Measurements from ENCODE around the gene GRAMD2B. TPM values are rescaled to one million over a fixed set of nuclear protein-coding genes. Genes with fewer than 3 reads are reported as not detected.
A peak's percentile ranks its signal among the peaks of the same experiment; 100 is the strongest.

The GRAMD2B gene
- total RNA-seq, 2 experiments from 2014 or later, result 9.7 to 13.9 TPM

- no peak for DNase-seq
- POLR2A ChIA-PET, result no interaction called here
- no peak for ATAC-seq
- Mint-ChIP-seq H3K27ac (no peak overlapping the region), H3K9me3 (ENCODE audit: low read depth) (no peaks in the 10 kb centered on the region), H3K27me3 (no peaks in the 10 kb centered on the region), H3K36me3 (ENCODE audit: low read depth) (peaks cover 19% of the 10 kb centered on the region), H3K4me3 (no peak overlapping the region), H3K4me1 (peaks cover 3% of the 10 kb centered on the region)
- intact Hi-C loops (cut with DNase I, micrococcal nuclease), result no loop called here
- CTCF ChIA-PET, result interaction anchor here (1.3 kb wide), 1 partner anchor 141 kb away, joined by 5 read pairs; no protein-coding TSS in a partner anchor
Observed at GRCh38 chr5:126494393-126494792, 71.2 kb downstream of the GRAMD2B start.

- Mint-ChIP-seq H3K27ac (no peak overlapping the region), H3K9me3 (ENCODE audit: low read depth) (no peaks in the 10 kb centered on the region), H3K36me3 (ENCODE audit: low read depth) (peaks cover 8% of the 10 kb centered on the region), H3K4me1 (peaks cover 19% of the 10 kb centered on the region), H3K4me3 (no peak overlapping the region), H3K27me3 (no peaks in the 10 kb centered on the region)
- intact Hi-C loops (cut with DNase I, micrococcal nuclease), result no loop called here
- ATAC-seq, result no peak
- no peak for DNase-seq
- ChIA-PET CTCF (interaction anchor here (0.6 to 1.2 kb wide), 6 partner anchors 11 to 159 kb away, joined by 3 to 5 read pairs (median 4); no protein-coding TSS in a partner anchor), POLR2A (no interaction called here)
Observed at GRCh38 chr5:126497506-126497905, 74.3 kb downstream of the GRAMD2B start.

- POLR2A ChIA-PET, result no interaction called here
- intact Hi-C loops (cut with DNase I, micrococcal nuclease), result loop anchor here in 1 of 2 experiments (2.0 kb wide), 1 partner anchor 76 kb away; the partner anchor contains the start of gene GRAMD2B
- H3K4me1 Mint-ChIP-seq, result peaks cover 30% of the 10 kb centered on the region
- H3K4me3 Mint-ChIP-seq, result no peak overlapping the region
- H3K27ac Mint-ChIP-seq, result no peak overlapping the region
- ATAC-seq (no peak), DNase-seq (no peak)
- H3K9me3 Mint-ChIP-seq (ENCODE audit: low read depth), result no peaks in the 10 kb centered on the region
- peaks cover 1% of the 10 kb centered on the region for H3K36me3 Mint-ChIP-seq (ENCODE audit: low read depth)
- no peaks in the 10 kb centered on the region for H3K27me3 Mint-ChIP-seq
- CTCF ChIA-PET, result interaction anchor here (0.6 to 4.5 kb wide), 32 partner anchors 10 to 1774 kb away, joined by 3 to 46 read pairs (median 7); no protein-coding TSS in a partner anchor
Observed at GRCh38 chr5:126499278-126499677, 76.1 kb downstream of the GRAMD2B start.

- intact Hi-C loops (cut with DNase I, micrococcal nuclease), result loop anchor here (1.0 to 5.0 kb wide), 6 partner anchors 37 to 146 kb away; partner anchors contain the start of gene GRAMD2B (in 1 of the 2)
- Mint-ChIP-seq H3K27me3 (no peaks in the 10 kb centered on the region), H3K4me3 (no peak overlapping the region), H3K36me3 (ENCODE audit: low read depth) (no peaks in the 10 kb centered on the region), H3K27ac (no peak overlapping the region), H3K4me1 (peaks cover 31% of the 10 kb centered on the region), H3K9me3 (ENCODE audit: low read depth) (no peaks in the 10 kb centered on the region)
- ATAC-seq, result peak; percentile 66
- POLR2A ChIA-PET, result interaction anchor here (0.6 kb wide), 1 partner anchor 67 kb away, joined by 3 read pairs; no protein-coding TSS in a partner anchor
- DNase-seq, result peak; percentile 35
- CTCF ChIA-PET, result interaction anchor here (0.6 to 4.5 kb wide), 46 partner anchors 9 to 1774 kb away, joined by 3 to 46 read pairs (median 6); partner anchors contain the start of gene GRAMD2B
Observed at GRCh38 chr5:126499853-126500342, 76.7 kb downstream of the GRAMD2B start.

GRCh38 chr5:126501448-126501847 lies 78.2 kb downstream of the GRAMD2B start:
- CTCF ChIA-PET, result interaction anchor here (0.6 to 4.5 kb wide), 17 partner anchors 8 to 1013 kb away, joined by 3 to 46 read pairs (median 11); partner anchors contain the start of gene GRAMD2B
- POLR2A ChIA-PET, result no interaction called here

GRCh38 chr5:126503602-126504104 lies 80.4 kb downstream of the GRAMD2B start:
- ChIA-PET CTCF (interaction anchor here (0.9 to 1.6 kb wide), 4 partner anchors 32 to 161 kb away, joined by 3 read pairs; no protein-coding TSS in a partner anchor), POLR2A (interaction anchor here (0.6 kb wide), 1 partner anchor 9 kb away, joined by 7 read pairs; no protein-coding TSS in a partner anchor)
- ATAC-seq, result peak; percentile 83
- Mint-ChIP-seq H3K27me3 (no peaks in the 10 kb centered on the region), H3K4me1 (peaks cover 45% of the 10 kb centered on the region), H3K27ac (peak overlapping the region; percentile 72), H3K36me3 (ENCODE audit: low read depth) (no peaks in the 10 kb centered on the region), H3K9me3 (ENCODE audit: low read depth) (peaks cover 2% of the 10 kb centered on the region), H3K4me3 (no peak overlapping the region)
- peak; percentile 53 for DNase-seq
- intact Hi-C loops (cut with DNase I, micrococcal nuclease), result loop anchor here in 1 of 2 experiments (5.0 kb wide), 2 partner anchors 34 to 51 kb away; no protein-coding TSS in a partner anchor

More at GRCh38 chr5:126501448-126501847, 78.2 kb downstream of the GRAMD2B start:
- H3K27me3 Mint-ChIP-seq, result no peaks in the 10 kb centered on the region
- no peaks in the 10 kb centered on the region for H3K9me3 Mint-ChIP-seq (ENCODE audit: low read depth)
- H3K4me1 Mint-ChIP-seq, result peaks cover 31% of the 10 kb centered on the region
- H3K4me3 Mint-ChIP-seq, result no peak overlapping the region
- intact Hi-C loops (cut with DNase I, micrococcal nuclease), result loop anchor here (2.0 to 5.0 kb wide), 4 partner anchors 36 to 147 kb away; no protein-coding TSS in a partner anchor
- no peak for ATAC-seq
- no peaks in the 10 kb centered on the region for H3K36me3 Mint-ChIP-seq (ENCODE audit: low read depth)
- no peak overlapping the region for H3K27ac Mint-ChIP-seq
- DNase-seq, result no peak

- H3K36me3 Mint-ChIP-seq (ENCODE audit: low read depth), result no peaks in the 10 kb centered on the region
- H3K4me1 Mint-ChIP-seq, result peaks cover 43% of the 10 kb centered on the region
- DNase-seq, result no peak
- intact Hi-C loops (cut with DNase I, micrococcal nuclease), result loop anchor here in 1 of 2 experiments (5.0 kb wide), 1 partner anchor 84 kb away; the partner anchor contains the start of gene GRAMD2B
- peaks cover 2% of the 10 kb centered on the region for H3K9me3 Mint-ChIP-seq (ENCODE audit: low read depth)
- ChIA-PET CTCF (no interaction called here), POLR2A (no interaction called here)
- ATAC-seq, result no peak
- no peak overlapping the region for H3K27ac Mint-ChIP-seq
- H3K4me3 Mint-ChIP-seq, result no peak overlapping the region
- H3K27me3 Mint-ChIP-seq, result no peaks in the 10 kb centered on the region
Observed at GRCh38 chr5:126506079-126506478, 82.9 kb downstream of the GRAMD2B start.

- Mint-ChIP-seq H3K4me1 (peaks cover 40% of the 10 kb centered on the region), H3K27ac (peak overlapping the region; percentile 81), H3K36me3 (ENCODE audit: low read depth) (no peaks in the 10 kb centered on the region), H3K4me3 (peak overlapping the region; percentile 50), H3K27me3 (no peaks in the 10 kb centered on the region), H3K9me3 (ENCODE audit: low read depth) (peaks cover 2% of the 10 kb centered on the region)
- ChIA-PET CTCF (interaction anchor here (0.7 to 1.8 kb wide), 2 partner anchors 8 to 11 kb away, joined by 3 to 10 read pairs; no protein-coding TSS in a partner anchor), POLR2A (interaction anchor here (1.0 kb wide), 1 partner anchor 86 kb away, joined by 3 read pairs; no protein-coding TSS in a partner anchor)
- intact Hi-C loops (cut with DNase I, micrococcal nuclease), result loop anchor here (2.0 to 5.0 kb wide), 2 partner anchors 62 to 86 kb away; partner anchors contain the start of gene GRAMD2B (in 1 of the 2)
- DNase-seq (peak; percentile 32), ATAC-seq (peak; percentile 68)
Observed at GRCh38 chr5:126508251-126508961, 85.2 kb downstream of the GRAMD2B start.

GRCh38 chr5:126508962-126509279 lies 85.7 kb downstream of the GRAMD2B start:
- CTCF ChIA-PET, result interaction anchor here (0.7 to 1.8 kb wide), 2 partner anchors 9 to 12 kb away, joined by 3 to 10 read pairs; no protein-coding TSS in a partner anchor
- Mint-ChIP-seq H3K27ac (peak overlapping the region; percentile 81), H3K4me1 (peaks cover 37% of the 10 kb centered on the region), H3K4me3 (peak overlapping the region; percentile 50), H3K9me3 (ENCODE audit: low read depth) (peaks cover 2% of the 10 kb centered on the region), H3K27me3 (no peaks in the 10 kb centered on the region), H3K36me3 (ENCODE audit: low read depth) (no peaks in the 10 kb centered on the region)
- POLR2A ChIA-PET, result interaction anchor here (1.0 kb wide), 1 partner anchor 87 kb away, joined by 3 read pairs; no protein-coding TSS in a partner anchor
- intact Hi-C loops (cut with DNase I, micrococcal nuclease), result loop anchor here (2.0 to 5.0 kb wide), 2 partner anchors 62 to 87 kb away; partner anchors contain the start of gene GRAMD2B (in 1 of the 2)
- no peak for DNase-seq
- peak; percentile 89 for ATAC-seq

GRCh38 chr5:126509339-126509738 lies 86.1 kb downstream of the GRAMD2B start:
- no peaks in the 10 kb centered on the region for H3K36me3 Mint-ChIP-seq (ENCODE audit: low read depth)
- ChIA-PET POLR2A (interaction anchor here (1.0 kb wide), 1 partner anchor 87 kb away, joined by 3 read pairs; no protein-coding TSS in a partner anchor), CTCF (interaction anchor here (1.8 kb wide), 1 partner anchor 9 kb away, joined by 10 read pairs; no protein-coding TSS in a partner anchor)
- peaks cover 33% of the 10 kb centered on the region for H3K4me1 Mint-ChIP-seq
- H3K4me3 Mint-ChIP-seq, result no peak overlapping the region
- ATAC-seq (no peak), DNase-seq (no peak)
- peaks cover 2% of the 10 kb centered on the region for H3K9me3 Mint-ChIP-seq (ENCODE audit: low read depth)
- intact Hi-C loops (cut with DNase I, micrococcal nuclease), result loop anchor here (2.0 to 5.0 kb wide), 2 partner anchors 63 to 87 kb away; partner anchors contain the start of gene GRAMD2B (in 1 of the 2)
- peak overlapping the region; percentile 81 for H3K27ac Mint-ChIP-seq
- no peaks in the 10 kb centered on the region for H3K27me3 Mint-ChIP-seq

GRCh38 chr5:126511961-126512360 lies 88.8 kb downstream of the GRAMD2B start:
- ATAC-seq, result no peak
- Mint-ChIP-seq H3K9me3 (ENCODE audit: low read depth) (peaks cover 2% of the 10 kb centered on the region), H3K36me3 (ENCODE audit: low read depth) (no peaks in the 10 kb centered on the region), H3K4me3 (no peak overlapping the region), H3K27me3 (no peaks in the 10 kb centered on the region), H3K4me1 (peaks cover 31% of the 10 kb centered on the region), H3K27ac (no peak overlapping the region)
- no peak for DNase-seq
- ChIA-PET POLR2A (no interaction called here), CTCF (interaction anchor here (1.3 to 3.1 kb wide), 3 partner anchors 12 to 173 kb away, joined by 3 to 13 read pairs (median 4); no protein-coding TSS in a partner anchor)
- intact Hi-C loops (cut with DNase I, micrococcal nuclease), result no loop called here

Measured in activated CD4-positive, alpha-beta T cell treated with anti-CD3 and anti-CD28 coated beads for 36 hours (primary cell).